NAMALWA (cell line): Measurements from ENCODE around the gene HCRTR1.
A peak's percentile ranks its signal among the peaks of the same experiment; 100 is the strongest.

Experiments used
- DNase-seq: peaks from one replicate; pipeline ENCODE4 v3.0.0-alpha.2; 2015; ENCODE audit warnings: low spot score

The HCRTR1 gene

DNA sequence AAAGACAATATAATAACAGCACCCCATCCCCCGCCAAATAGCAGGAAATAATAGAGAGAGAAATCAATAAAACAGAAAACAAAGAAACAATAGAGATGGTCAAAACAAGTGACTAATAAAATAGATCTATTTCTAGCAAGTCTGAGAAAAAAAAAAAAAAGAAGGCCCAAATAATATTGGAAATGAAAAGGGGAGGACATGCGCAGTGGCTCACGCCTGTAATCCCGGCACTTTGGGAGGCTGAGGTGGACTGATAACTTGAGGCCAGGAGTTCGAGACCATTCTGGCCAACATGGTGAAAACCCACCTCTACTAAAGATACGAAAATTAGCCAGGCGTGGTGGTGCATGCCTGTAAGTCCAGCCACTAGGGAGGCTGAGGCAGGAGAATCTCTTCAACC lies 18.5 kb upstream of the HCRTR1 start:
- no peak for DNase-seq

- no peak for DNase-seq
Measured at GRCh38 chr1:31600641-31601040, 16.8 kb upstream of the HCRTR1 start.

- no peak for DNase-seq
Measured at GRCh38 chr1:31602081-31602480, 15.4 kb upstream of the HCRTR1 start.

DNA sequence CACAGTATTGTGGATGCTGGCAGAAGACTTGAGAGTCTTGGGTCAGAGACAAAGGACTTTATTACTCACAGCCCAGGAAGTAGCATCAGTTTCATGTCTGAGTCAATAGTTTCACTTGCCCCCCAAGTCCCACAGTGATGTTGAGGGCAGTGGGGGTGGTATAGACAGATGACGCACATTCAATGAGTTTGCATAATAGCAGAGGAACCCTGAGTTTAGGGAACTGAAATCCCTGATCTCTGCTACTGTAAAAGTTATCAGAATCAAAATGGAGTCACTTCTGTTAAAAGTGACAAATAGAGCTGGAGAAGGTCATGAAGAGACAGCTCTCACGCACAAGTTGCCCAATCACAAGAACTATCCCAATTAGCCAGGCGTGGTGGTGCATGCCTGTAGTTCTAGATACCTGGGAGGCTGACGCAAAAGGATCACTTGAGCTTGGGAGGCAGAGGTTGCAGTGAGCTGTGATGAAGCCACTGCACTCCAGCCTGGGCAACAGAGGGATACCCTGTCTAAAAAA lies 11.5 kb upstream of the HCRTR1 start:
- DNase-seq = peak; percentile 60

- no peak for DNase-seq
Measured at GRCh38 chr1:31607360-31607759, 10.1 kb upstream of the HCRTR1 start.

GRCh38 chr1:31609514-31610118 lies 7.9 kb upstream of the HCRTR1 start:
- no peak for DNase-seq

GRCh38 chr1:31614414-31615005 lies 3.0 kb upstream of the HCRTR1 start:
- no peak for DNase-seq

DNA sequence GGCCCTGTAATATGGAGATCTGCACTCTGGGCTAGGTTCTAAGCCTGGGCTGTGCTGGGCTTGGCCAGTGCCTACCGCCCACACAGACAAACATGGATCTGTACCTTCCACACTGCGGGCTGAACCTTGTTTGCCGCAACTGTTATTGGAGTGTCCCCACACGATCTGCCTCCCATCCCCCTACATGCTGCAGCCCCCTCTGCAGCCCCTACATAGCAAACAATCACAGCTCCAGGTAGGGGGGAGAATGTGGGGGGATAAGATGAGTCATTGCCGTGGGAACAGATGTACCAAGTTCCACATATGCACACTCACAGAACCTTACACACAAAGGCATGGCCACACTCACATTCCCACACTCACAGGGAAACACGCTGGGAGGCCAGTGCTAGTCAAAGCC lies 2.1 kb upstream of the HCRTR1 start:
- DNase-seq = no peak

- no peak for DNase-seq
Measured at GRCh38 chr1:31615939-31616338, 1.6 kb upstream of the HCRTR1 start.

DNA sequence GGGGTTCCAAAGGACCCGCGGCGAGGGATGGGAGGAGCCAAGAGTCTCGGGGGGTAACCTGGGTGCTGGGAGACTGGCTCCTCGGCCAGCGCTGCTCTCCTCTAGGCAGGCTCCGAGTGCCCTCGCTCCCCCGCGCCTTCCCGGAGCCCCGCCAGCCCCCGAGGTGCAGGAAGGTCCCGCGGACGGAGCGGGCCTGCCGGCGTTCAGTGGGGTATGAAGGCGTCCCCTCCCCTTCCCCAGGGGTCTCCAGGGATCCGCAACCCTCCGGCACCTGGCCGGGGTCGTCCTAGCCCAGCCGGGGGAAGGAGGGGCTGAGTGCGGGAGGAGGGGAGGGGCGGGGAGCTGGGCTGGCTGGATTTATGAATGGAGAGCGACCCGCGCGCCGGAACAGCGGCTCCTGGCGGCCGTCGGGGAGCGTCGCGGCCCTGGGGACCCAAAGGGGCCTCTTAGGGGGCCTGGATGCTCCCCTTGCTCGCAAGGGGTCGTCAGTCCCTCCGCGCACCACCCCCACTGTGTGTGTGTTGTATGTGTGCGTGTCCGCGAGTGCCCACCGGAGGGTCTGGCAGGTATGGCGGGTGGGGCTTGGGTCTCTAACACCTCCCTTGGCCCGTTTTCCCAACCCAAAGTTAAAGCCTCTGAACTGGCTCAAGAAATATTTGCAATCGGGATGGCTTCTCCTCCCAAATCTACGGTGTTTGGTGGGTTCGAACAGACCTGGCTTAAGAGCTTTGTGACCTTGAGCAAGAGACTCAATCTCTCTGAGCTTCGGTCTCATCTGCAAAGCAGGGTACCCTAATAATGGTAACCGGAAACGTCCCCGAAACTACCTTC lies 642 bp downstream of the HCRTR1 start:
- DNase-seq = peak; percentile 62

DNA sequence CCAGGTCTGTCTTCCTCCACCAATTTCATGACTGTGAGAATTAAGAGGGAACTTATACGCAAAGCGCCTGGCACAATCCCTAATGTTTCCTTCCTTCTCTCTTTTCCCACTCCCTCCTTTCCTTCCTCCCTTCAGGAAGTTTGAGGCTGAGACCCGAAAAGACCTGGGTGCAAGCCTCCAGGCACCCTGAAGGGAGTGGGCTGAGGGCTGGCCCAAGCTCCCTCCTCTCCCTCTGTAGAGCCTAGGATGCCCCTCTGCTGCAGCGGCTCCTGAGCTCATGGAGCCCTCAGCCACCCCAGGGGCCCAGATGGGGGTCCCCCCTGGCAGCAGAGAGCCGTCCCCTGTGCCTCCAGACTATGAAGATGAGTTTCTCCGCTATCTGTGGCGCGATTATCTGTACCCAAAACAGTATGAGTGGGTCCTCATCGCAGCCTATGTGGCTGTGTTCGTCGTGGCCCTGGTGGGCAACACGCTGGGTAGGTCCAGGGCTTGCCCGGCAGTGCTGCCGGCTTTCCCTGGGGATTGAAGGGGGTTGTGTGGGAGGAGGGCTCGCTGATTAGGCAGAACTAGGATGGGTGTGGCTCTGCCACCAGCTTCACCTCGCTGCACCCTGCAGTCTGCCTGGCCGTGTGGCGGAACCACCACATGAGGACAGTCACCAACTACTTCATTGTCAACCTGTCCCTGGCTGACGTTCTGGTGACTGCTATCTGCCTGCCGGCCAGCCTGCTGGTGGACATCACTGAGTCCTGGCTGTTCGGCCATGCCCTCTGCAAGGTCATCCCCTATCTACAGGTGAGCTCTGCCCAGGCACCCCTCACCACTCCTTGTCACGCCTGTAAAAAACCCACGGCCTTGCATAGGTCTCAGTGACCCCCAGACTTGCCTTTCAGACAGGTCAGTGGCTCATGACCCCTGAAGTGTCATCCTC lies 1.7 kb downstream of the HCRTR1 start:
- DNase-seq = no peak

DNA sequence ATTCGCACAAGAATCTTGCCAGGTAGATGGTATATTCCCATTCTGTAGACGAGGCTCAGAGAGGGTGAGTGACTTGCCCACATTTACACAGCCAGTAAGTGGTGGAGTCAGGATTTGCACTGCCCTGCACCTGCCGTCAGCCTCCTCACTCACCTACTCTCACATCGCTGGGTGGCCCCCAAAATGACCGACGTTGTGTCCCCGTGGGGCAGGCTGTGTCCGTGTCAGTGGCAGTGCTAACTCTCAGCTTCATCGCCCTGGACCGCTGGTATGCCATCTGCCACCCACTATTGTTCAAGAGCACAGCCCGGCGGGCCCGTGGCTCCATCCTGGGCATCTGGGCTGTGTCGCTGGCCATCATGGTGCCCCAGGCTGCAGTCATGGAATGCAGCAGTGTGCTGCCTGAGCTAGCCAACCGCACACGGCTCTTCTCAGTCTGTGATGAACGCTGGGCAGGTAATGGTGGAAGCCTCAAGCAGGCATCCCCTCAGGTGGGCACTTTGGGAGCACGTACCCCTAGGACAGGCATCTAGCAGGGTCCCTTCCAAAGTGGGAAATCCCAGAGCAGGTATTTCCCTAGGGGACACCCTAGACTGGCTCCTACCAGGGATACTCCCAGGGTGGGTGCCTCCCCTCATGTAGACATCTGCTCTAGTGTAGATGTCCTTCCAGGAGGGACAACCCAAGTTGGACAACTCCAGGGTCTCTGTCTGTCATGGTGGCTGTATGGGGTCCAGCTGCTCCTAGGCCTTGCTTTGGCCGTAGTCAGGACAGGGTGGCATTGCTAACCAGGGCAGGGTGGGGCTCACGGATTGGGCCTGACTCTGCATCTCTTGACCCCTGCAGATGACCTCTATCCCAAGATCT lies 3.4 kb downstream of the HCRTR1 start:
- no peak for DNase-seq

DNA sequence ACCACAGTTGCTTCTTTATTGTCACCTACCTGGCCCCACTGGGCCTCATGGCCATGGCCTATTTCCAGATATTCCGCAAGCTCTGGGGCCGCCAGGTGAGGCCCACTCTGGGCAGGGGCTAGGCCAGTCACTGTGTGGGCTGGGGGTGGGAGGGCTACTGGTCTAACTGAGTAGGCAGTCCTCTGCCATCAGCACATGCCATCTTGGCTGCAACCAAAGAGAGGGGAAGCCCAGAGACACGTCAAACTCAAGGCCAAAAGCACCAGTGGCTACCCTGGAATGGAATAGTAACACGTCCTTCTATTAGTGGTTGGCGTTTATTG lies 4.0 kb downstream of the HCRTR1 start:
- no peak for DNase-seq

DNA sequence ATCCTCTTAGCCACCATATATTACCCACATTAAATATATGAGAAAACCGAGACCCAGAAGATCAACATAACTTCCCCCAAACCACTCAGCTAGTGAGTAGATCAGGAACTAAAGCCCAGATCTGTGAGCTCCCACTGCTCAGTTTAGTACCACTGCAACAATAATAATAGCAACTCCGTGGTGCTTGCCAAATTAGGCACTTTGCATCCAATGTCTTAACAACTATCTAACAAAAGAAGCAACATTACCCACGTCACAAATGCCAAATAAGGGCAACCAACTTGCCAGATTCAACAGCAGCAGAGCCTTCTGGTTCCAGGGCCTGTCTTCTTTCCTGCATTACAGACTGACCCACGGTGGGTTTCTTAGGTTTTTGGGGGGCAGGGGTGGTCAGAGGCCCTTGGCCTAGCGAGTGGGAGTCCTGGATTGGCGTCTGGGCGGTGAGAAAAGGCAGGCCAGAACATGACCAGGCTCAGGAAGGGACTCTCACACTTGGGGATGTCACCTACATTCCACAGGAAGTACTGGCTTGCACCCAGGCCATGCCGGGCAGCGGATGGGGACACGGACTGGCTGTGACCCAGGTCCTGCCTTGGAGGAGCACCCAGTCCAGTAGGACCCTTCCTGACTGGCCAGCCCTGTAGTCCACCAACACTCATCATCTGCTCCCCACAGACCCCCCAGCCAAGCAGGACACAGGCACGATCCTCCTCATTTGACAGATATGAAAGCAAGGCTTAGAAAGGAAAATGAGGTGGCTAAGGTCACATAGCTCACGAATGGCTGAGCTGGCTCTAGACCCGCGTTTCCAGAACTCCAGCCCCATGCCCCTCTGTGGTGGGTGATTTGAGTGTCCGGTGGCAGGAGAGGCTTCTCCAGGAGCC lies 4.6 kb downstream of the HCRTR1 start:
- DNase-seq = no peak

GRCh38 chr1:31623365-31623764 lies 5.9 kb downstream of the HCRTR1 start:
- DNase-seq = no peak

DNA sequence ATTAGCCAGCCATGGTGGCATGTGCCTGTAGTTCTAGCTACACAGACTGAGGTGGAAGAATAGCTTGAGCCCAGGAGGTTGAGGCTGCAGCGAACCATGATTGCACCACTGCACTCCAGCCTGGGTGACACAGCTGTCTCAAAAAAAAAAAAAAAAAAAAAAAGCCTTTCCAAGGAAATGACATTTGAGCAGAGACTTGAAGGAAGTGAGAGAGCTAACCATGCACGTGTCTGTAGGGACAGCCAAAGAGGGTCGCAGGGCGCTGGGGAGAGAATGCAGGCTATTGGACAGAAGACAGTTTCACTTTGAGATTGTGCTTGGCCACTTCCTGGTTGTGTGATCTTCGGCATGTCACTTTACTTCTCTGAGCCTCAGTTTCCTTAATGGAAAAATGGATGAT lies 6.8 kb downstream of the HCRTR1 start:
- no peak for DNase-seq

- DNase-seq = no peak
Measured at GRCh38 chr1:31624731-31625514, 7.4 kb downstream of the HCRTR1 start.

GRCh38 chr1:31625561-31626222 lies 8.2 kb downstream of the HCRTR1 start:
- DNase-seq = no peak
